AG20443 (cell line): Measurements from ENCODE around the gene RER1.

Experiments
- DNase-seq: peaks from one replicate; pipeline ENCODE4 v3.0.0; 2012; ENCODE audit warnings: low spot score, mixed read lengths

Gene RER1

GRCh38 chr1:2376261-2376741 is 15.3 kb upstream of the RER1 start:
- DNase-seq = no peak

- no peak for DNase-seq
These were observed 14.5 kb upstream of the RER1 start for GRCh38 chr1:2376931-2377672.

- no peak for DNase-seq
These were observed 13.7 kb upstream of the RER1 start for GRCh38 chr1:2377751-2378440.

- DNase-seq = no peak
These were observed 13.2 kb upstream of the RER1 start for GRCh38 chr1:2378441-2378851.

- DNase-seq = no peak
These were observed 12.5 kb upstream of the RER1 start for GRCh38 chr1:2378956-2379732.

GRCh38 chr1:2379733-2380404 is 11.8 kb upstream of the RER1 start:
- no peak for DNase-seq

- no peak for DNase-seq
These were observed 10.6 kb upstream of the RER1 start for GRCh38 chr1:2380816-2381591.

- DNase-seq = peak; percentile 98
These were observed 9.7 kb upstream of the RER1 start for GRCh38 chr1:2381741-2382620.

GRCh38 chr1:2382621-2383361 is 8.8 kb upstream of the RER1 start:
- DNase-seq = peak; percentile 73

- no peak for DNase-seq
These were observed 8.1 kb upstream of the RER1 start for GRCh38 chr1:2383576-2383975.

- DNase-seq = no peak
These were observed 7.3 kb upstream of the RER1 start for GRCh38 chr1:2384130-2384860.

- DNase-seq = no peak
These were observed 6.6 kb upstream of the RER1 start for GRCh38 chr1:2384941-2385481.

- no peak for DNase-seq
These were observed 5.9 kb upstream of the RER1 start for GRCh38 chr1:2385606-2386280.

GRCh38 chr1:2386636-2387611 is 4.7 kb upstream of the RER1 start:
- no peak for DNase-seq

GRCh38 chr1:2388004-2388913 is 3.4 kb upstream of the RER1 start:
- DNase-seq = no peak

- no peak for DNase-seq
These were observed 2.0 kb upstream of the RER1 start for GRCh38 chr1:2389644-2390043.
